GM12878 (cell line): ENCODE measurements around the gene TP63. TPM values are rescaled to one million over a fixed set of nuclear protein-coding genes. Genes with fewer than 3 reads are reported as not detected.
A peak's percentile ranks its signal among the peaks of the same experiment; 100 is the strongest.

Experiments used
- E2F4 ChIP-seq: IDR thresholded peaks from 2 replicates; pipeline ENCODE4 v1.6.1; 2012; ENCODE audit warnings: low read depth, low read length, improper control_type of control experiment
- EGR1 ChIP-seq, 2 experiments: IDR thresholded peaks; 1 replicate in 1 of 2; 2 replicates in 1 of 2; pipeline ENCODE4 v1.6.1; 2011 to 2012; ENCODE audit warnings: low read depth in 2 of 2, low read length in 2 of 2, borderline replicate concordance in 1 of 2, mild to moderate bottlenecking in 1 of 2, moderate library complexity in 1 of 2
- EP300 ChIP-seq, 2 experiments: fragments of 150-350 bp in 1 of 2; IDR thresholded peaks; 2 replicates each; pipeline ENCODE4 v1.6.1; 2011 to 2012; ENCODE audit warnings: low read depth in 2 of 2, low read length in 2 of 2, borderline replicate concordance in 1 of 2, improper control_type of control experiment in 1 of 2, inconsistent platforms in 1 of 2; ENCODE audit not compliant: control insufficient read depth in 1 of 2
- FOS ChIP-seq: IDR thresholded peaks from 3 replicates; pipeline ENCODE4 v1.6.1; 2011; ENCODE audit warnings: borderline replicate concordance; ENCODE audit not compliant: insufficient read length; ENCODE audit errors: extremely low read depth
- GATAD2B ChIP-seq: fragments of 450-650 bp; conservative IDR thresholded peaks from 2 replicates; pipeline ENCODE4 v1.6.1; 2017; ENCODE audit warnings: low read depth, mild to moderate bottlenecking, moderate library complexity
- IKZF2 ChIP-seq, 2 experiments: fragments of 450-650 bp; IDR thresholded peaks; 2 replicates each; pipeline ENCODE4 v1.6.1; 2017; ENCODE audit warnings: mild to moderate bottlenecking in 2 of 2, moderate library complexity in 2 of 2
- KLF5 ChIP-seq: fragments of 450-650 bp; IDR thresholded peaks from 2 replicates; pipeline ENCODE4 v1.6.1; 2014; ENCODE audit warnings: mild to moderate bottlenecking; ENCODE audit not compliant: partially characterized antibody
- MTA2 ChIP-seq: fragments of 450-650 bp; IDR thresholded peaks from 2 replicates; pipeline ENCODE4 v1.6.1; 2016; ENCODE audit warnings: low read depth, mild to moderate bottlenecking, moderate library complexity
- MTA3 ChIP-seq: IDR thresholded peaks from 2 replicates; pipeline ENCODE4 v1.6.1; 2012; ENCODE audit warnings: low read length, inconsistent platforms, borderline replicate concordance
- NFXL1 ChIP-seq: fragments of 450-650 bp; IDR thresholded peaks from 2 replicates; pipeline ENCODE4 v1.6.1; 2017; ENCODE audit warnings: antibody characterized with exemption, mild to moderate bottlenecking, borderline replicate concordance
- NKRF ChIP-seq: fragments of 450-650 bp; conservative IDR thresholded peaks from 2 replicates; pipeline ENCODE4 v1.6.1; 2017; ENCODE audit warnings: mild to moderate bottlenecking, moderate library complexity
- NR2C1 ChIP-seq: fragments of 450-650 bp; IDR thresholded peaks from 2 replicates; pipeline ENCODE4 v1.6.1; 2017; ENCODE audit warnings: antibody characterized with exemption, mild to moderate bottlenecking, moderate library complexity
- PAX5 ChIP-seq: IDR thresholded peaks from 2 replicates; pipeline ENCODE4 v1.6.1; 2011; ENCODE audit warnings: low read depth, low read length, borderline replicate concordance
- RBBP5 ChIP-seq: fragments of 200-600 bp; sonication (generic); conservative IDR thresholded peaks from 2 replicates; pipeline ENCODE4 v1.6.1; 2016
- SIX5 ChIP-seq: IDR thresholded peaks from 2 replicates; pipeline ENCODE4 v1.6.1; 2011; ENCODE audit warnings: mild to moderate bottlenecking, low read depth, low read length, moderate library complexity; ENCODE audit not compliant: severe bottlenecking
- SKIL ChIP-seq: fragments of 450-650 bp; IDR thresholded peaks from 2 replicates; pipeline ENCODE4 v1.6.1; 2017; ENCODE audit warnings: mild to moderate bottlenecking, low read depth, inconsistent platforms; ENCODE audit not compliant: poor library complexity, severe bottlenecking
- SREBF2 ChIP-seq: IDR thresholded peaks from 2 replicates; pipeline ENCODE4 v1.6.1; 2012; ENCODE audit warnings: mild to moderate bottlenecking, low read length
- STAT1 ChIP-seq: fragments of 450-650 bp; conservative IDR thresholded peaks from 2 replicates; pipeline ENCODE4 v1.6.1; 2014; ENCODE audit warnings: antibody characterized with exemption, mild to moderate bottlenecking
- USF1 ChIP-seq: IDR thresholded peaks from 2 replicates; pipeline ENCODE4 v1.6.1; 2011; ENCODE audit warnings: borderline replicate concordance, low read depth, mild to moderate bottlenecking, moderate library complexity, mixed read lengths, low read length; ENCODE audit not compliant: insufficient read depth; ENCODE audit errors: extremely low read length
- USF2 ChIP-seq: IDR thresholded peaks from 2 replicates; pipeline ENCODE4 v1.6.1; 2011; ENCODE audit warnings: low read depth, low read length, improper control_type of control experiment, borderline replicate concordance
- ZNF217 ChIP-seq: fragments of 450-650 bp; IDR thresholded peaks from 2 replicates; pipeline ENCODE4 v1.6.1; 2017; ENCODE audit warnings: antibody characterized with exemption, mild to moderate bottlenecking
- ZNF622 ChIP-seq: fragments of 450-650 bp; IDR thresholded peaks from 2 replicates; pipeline ENCODE4 v1.6.1; 2017; ENCODE audit warnings: mild to moderate bottlenecking, inconsistent platforms
- polyA plus RNA-seq, 11 experiments: library from polyadenylated mRNA; depleted of rRNA in 4 of 11; unstranded in 6 of 11; stranded (reverse) in 5 of 11; fragments of >200 nt; fragmentation: Nextera tagmentation in 4 of 11; fragmentation: Illumina TruSeq in 1 of 11; extraction: Ambion mirVana in 4 of 11; extraction: Trizol in 1 of 11; gene quantifications; 1 replicate in 1 of 11; 2 replicates in 10 of 11; pipeline versions ENCODE4 v1.2.1 to v1.2.3, GENCODE V29; 2011 to 2016; ENCODE audit warnings: inconsistent platforms in 2 of 11, missing spikeins in 2 of 11, low read depth in 1 of 11
- total RNA-seq, 4 experiments: library from RNA; depleted of rRNA in 3 of 4; stranded (reverse); fragments of >200 nt in 3 of 4; fragmentation: Illumina TruSeq in 1 of 4; extraction: Trizol in 1 of 4; gene quantifications; 2 replicates each; pipeline versions ENCODE4 v1.2.1 to v1.2.3, GENCODE V29; 2013 to 2021

The TP63 gene
- total and polyA plus RNA-seq, 10 of the 15 experiments (the other 5 are each of a cell fraction or from before 2014, with no cell fraction given) = 1.4 to 10.8 (median 6.2) TPM

DNA sequence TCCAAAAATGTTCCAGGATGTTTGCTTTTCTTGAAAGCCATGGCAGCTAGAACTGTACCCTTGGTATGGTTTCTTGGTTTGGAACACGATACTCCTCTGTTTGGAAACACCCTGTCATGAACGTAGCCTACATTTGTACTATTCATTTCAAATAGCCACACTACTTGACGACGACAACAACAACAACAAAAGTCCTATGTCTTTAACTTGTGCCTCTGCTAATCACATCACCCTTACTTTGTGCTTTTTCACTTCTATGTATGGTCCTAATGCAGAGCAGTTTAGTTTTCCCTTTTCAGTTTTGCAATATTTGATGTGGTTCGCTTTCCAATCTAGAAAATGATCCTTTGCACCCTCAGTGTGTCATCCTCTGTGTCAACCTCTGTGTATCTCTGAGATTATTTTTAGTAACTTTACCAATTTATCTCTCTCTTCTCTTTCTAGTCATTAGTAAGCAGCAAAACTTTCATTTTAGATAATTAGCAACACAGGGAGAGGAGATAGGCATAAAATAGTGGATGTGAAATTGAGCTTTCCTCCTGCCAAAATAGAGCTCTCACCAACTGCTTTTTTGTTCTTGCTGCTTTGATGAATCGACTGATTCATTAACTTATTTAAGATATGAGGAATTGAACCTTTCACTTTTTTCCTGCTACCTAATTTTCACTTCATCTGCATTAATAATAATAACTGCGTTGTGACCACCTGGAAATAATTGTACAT, 44.1 kb upstream of the TP63 start (continued):
- TF ChIP-seq USF1 (no peak), SKIL (peak; percentile 64), FOS (no peak), USF2 (no peak), MTA3 (peak; percentile 95), ZNF217 (peak; percentile 93), GATAD2B (no peak), SREBF2 (no peak), IKZF2 (IDR thresholded peaks at IDR 0.05) (peak; percentile 95 to 98), ZNF622 (no peak), EGR1 (IDR thresholded peaks at IDR 0.05; ENCODE audit: borderline replicate concordance in 1 of 2, low read depth in 2 of 2, low read length in 2 of 2) (no peak), STAT1 (no peak), SIX5 (no peak), KLF5 (peak; percentile 31), NKRF (no peak), RBBP5 (no peak), E2F4 (no peak), MTA2 (peak; percentile 99), EP300 (IDR thresholded peaks at IDR 0.05; ENCODE audit: borderline replicate concordance in 1 of 2, control insufficient read depth in 1 of 2, low read depth in 2 of 2, low read length in 2 of 2) (peak; percentile 73 to 83; a peak in 3 of 4 replicates), NFXL1 (no peak), NR2C1 (no peak), PAX5 (peak; percentile 56; the same call in 1 of the 2 replicates)
